HAP-1 (cell line): ENCODE data around the gene MCTS1.

ENCODE experiments used
- DNase-seq, 2 experiments: peaks; one replicate each; pipeline ENCODE4 v3.0.0-alpha.2; 2016 to 2020; ENCODE audit warnings: low spot score in 2 of 2
- H3K27me3 ChIP-seq: fragments of 250-450 bp; sonication (Bioruptor Pico); 2 replicates; pipeline ENCODE4 v1.5.1; 2020; ENCODE audit warnings: low read depth, mild to moderate bottlenecking, moderate library complexity
- H3K36me3 ChIP-seq: fragments of 250-450 bp; sonication (Bioruptor Pico); replicated peaks from 2 replicates; pipeline ENCODE4 v1.5.1; 2020; ENCODE audit warnings: mild to moderate bottlenecking
- H3K4me1 ChIP-seq: fragments of 250-450 bp; sonication (Bioruptor Pico); 2 replicates; pipeline ENCODE4 v1.5.1; 2020; ENCODE audit warnings: mild to moderate bottlenecking
- H3K4me3 ChIP-seq: fragments of 250-450 bp; sonication (Bioruptor Pico); 2 replicates; pipeline ENCODE4 v1.5.1; 2020; ENCODE audit warnings: mild to moderate bottlenecking, moderate library complexity
- H3K9me3 ChIP-seq: fragments of 250-450 bp; sonication (Bioruptor Pico); 2 replicates; pipeline ENCODE4 v1.5.1; 2020; ENCODE audit warnings: mild to moderate bottlenecking, moderate library complexity
- in situ Hi-C: fragments of 300-500 bp; cut with MboI; formaldehyde crosslinking; loops from 3 replicates; pipeline ENCODE4 v1.14.3; 2020; ENCODE audit warnings: low sequenced_read_pairs, inconsistent platforms, mixed read lengths

The MCTS1 gene

GRCh38 chrX:120603707-120604360 lies at the start of gene MCTS1:
TSS of gene MCTS1 (plus strand) at chrX:120604101. CDS start at chrX:120604237, 136 bp downstream.
- peak within 1 kb of the TSS; percentile 71 for H3K4me3 ChIP-seq
- DNase-seq, result peak; percentile 95 to 98
- peaks cover 11% of the 10 kb centered on the region for H3K4me1 ChIP-seq
- H3K27me3 ChIP-seq, result no peaks in the 10 kb centered on the region
- H3K9me3 ChIP-seq, result no peaks in the 10 kb centered on the region
- peaks cover 21% of the 10 kb centered on the region for H3K36me3 ChIP-seq
- in situ Hi-C loops, result loop anchor here (5.0 kb wide), 1 partner anchor 42 kb away; the partner anchor contains the start of gene CUL4B

GRCh38 chrX:120556251-120556650 lies 47.6 kb upstream of the MCTS1 start:
- in situ Hi-C loops, result no loop called here
- no peaks in the 10 kb centered on the region; the same call in 1 of the 2 replicates for H3K4me1 ChIP-seq
- peaks cover 20% of the 10 kb centered on the region for H3K36me3 ChIP-seq
- DNase-seq, result no peak
- H3K4me3 ChIP-seq, result no peak overlapping the region
- H3K9me3 ChIP-seq, result no peaks in the 10 kb centered on the region
- no peaks in the 10 kb centered on the region for H3K27me3 ChIP-seq

- peak overlapping the region; percentile 73 for H3K4me3 ChIP-seq
- H3K36me3 ChIP-seq, result peaks cover 17% of the 10 kb centered on the region
- in situ Hi-C loops, result loop anchor here (5.0 kb wide), 1 partner anchor 42 kb away; the partner anchor contains the start of gene MCTS1
- no peak for DNase-seq
- peaks cover 14% of the 10 kb centered on the region for H3K4me1 ChIP-seq
- H3K27me3 ChIP-seq, result no peaks in the 10 kb centered on the region
- no peaks in the 10 kb centered on the region for H3K9me3 ChIP-seq
Observed at GRCh38 chrX:120559804-120560203, 44.1 kb upstream of the MCTS1 start.

GRCh38 chrX:120560405-120560841 lies 43.5 kb upstream of the MCTS1 start:
- H3K4me1 ChIP-seq, result peaks cover 14% of the 10 kb centered on the region
- in situ Hi-C loops, result loop anchor here (5.0 kb wide), 1 partner anchor 42 kb away; the partner anchor contains the start of gene MCTS1
- DNase-seq, result peak in 1 of 2 experiments; percentile 61
- no peaks in the 10 kb centered on the region for H3K27me3 ChIP-seq
- no peaks in the 10 kb centered on the region for H3K9me3 ChIP-seq
- H3K4me3 ChIP-seq, result peak overlapping the region; percentile 73
- peaks cover 17% of the 10 kb centered on the region for H3K36me3 ChIP-seq

GRCh38 chrX:120560842-120561633 lies 42.9 kb upstream of the MCTS1 start, which contains the start of gene CUL4B:
TSS of gene CUL4B (minus strand) at chrX:120560962. CDS start at chrX:120560638, 324 bp downstream.
- Histone ChIP-seq H3K36me3 (peaks cover 15% of the 10 kb centered on the region), H3K27me3 (no peaks in the 10 kb centered on the region), H3K4me1 (peaks cover 18% of the 10 kb centered on the region), H3K4me3 (peak within 1 kb of the TSS; percentile 73), H3K9me3 (no peaks in the 10 kb centered on the region)
- in situ Hi-C loops, result loop anchor here (5.0 kb wide), 1 partner anchor 41 kb away; the partner anchor contains the start of gene MCTS1
- DNase-seq, result peak; percentile 98

GRCh38 chrX:120561634-120562568 lies 42.0 kb upstream of the MCTS1 start:
- H3K27me3 ChIP-seq, result no peaks in the 10 kb centered on the region
- no peaks in the 10 kb centered on the region for H3K9me3 ChIP-seq
- in situ Hi-C loops, result loop anchor here (5.0 kb wide), 1 partner anchor 40 kb away; the partner anchor contains the start of gene MCTS1
- no peak for DNase-seq
- H3K4me3 ChIP-seq, result peak overlapping the region; percentile 73
- peaks cover 10% of the 10 kb centered on the region for H3K36me3 ChIP-seq
- H3K4me1 ChIP-seq, result peaks cover 18% of the 10 kb centered on the region

- no peaks in the 10 kb centered on the region for H3K27me3 ChIP-seq
- no peak overlapping the region; the same call in 1 of the 2 replicates for H3K4me3 ChIP-seq
- peaks cover 18% of the 10 kb centered on the region for H3K4me1 ChIP-seq
- peak; percentile 34 to 40 for DNase-seq
- H3K36me3 ChIP-seq, result peaks cover 3% of the 10 kb centered on the region
- in situ Hi-C loops, result loop anchor here (5.0 kb wide), 1 partner anchor 40 kb away; the partner anchor contains the start of gene MCTS1
- no peaks in the 10 kb centered on the region for H3K9me3 ChIP-seq
Observed at GRCh38 chrX:120562569-120562926, 41.4 kb upstream of the MCTS1 start.

- no peaks in the 10 kb centered on the region for H3K27me3 ChIP-seq
- no peak for DNase-seq
- no peaks in the 10 kb centered on the region for H3K9me3 ChIP-seq
- no peak overlapping the region for H3K4me3 ChIP-seq
- H3K4me1 ChIP-seq, result peaks cover 18% of the 10 kb centered on the region
- in situ Hi-C loops, result loop anchor here (5.0 kb wide), 1 partner anchor 37 kb away; the partner anchor contains the start of gene MCTS1
- no peaks in the 10 kb centered on the region for H3K36me3 ChIP-seq
Observed at GRCh38 chrX:120564925-120565324, 39.0 kb upstream of the MCTS1 start.

GRCh38 chrX:120566817-120567216 lies 37.1 kb upstream of the MCTS1 start:
- no peak for DNase-seq
- H3K4me1 ChIP-seq, result peaks cover 18% of the 10 kb centered on the region
- H3K36me3 ChIP-seq, result no peaks in the 10 kb centered on the region
- no peaks in the 10 kb centered on the region for H3K9me3 ChIP-seq
- H3K4me3 ChIP-seq, result no peak overlapping the region
- H3K27me3 ChIP-seq, result no peaks in the 10 kb centered on the region
- in situ Hi-C loops, result no loop called here

GRCh38 chrX:120568035-120568434 lies 35.9 kb upstream of the MCTS1 start:
- H3K36me3 ChIP-seq, result no peaks in the 10 kb centered on the region
- in situ Hi-C loops, result no loop called here
- no peaks in the 10 kb centered on the region for H3K9me3 ChIP-seq
- H3K27me3 ChIP-seq, result no peaks in the 10 kb centered on the region
- H3K4me3 ChIP-seq, result no peak overlapping the region
- H3K4me1 ChIP-seq, result peaks cover 8% of the 10 kb centered on the region
- DNase-seq, result no peak

- no peaks in the 10 kb centered on the region for H3K9me3 ChIP-seq
- H3K4me1 ChIP-seq, result peaks cover 4% of the 10 kb centered on the region
- no peak for DNase-seq
- H3K27me3 ChIP-seq, result no peaks in the 10 kb centered on the region
- no peak overlapping the region for H3K4me3 ChIP-seq
- in situ Hi-C loops, result no loop called here
- no peaks in the 10 kb centered on the region for H3K36me3 ChIP-seq
Observed at GRCh38 chrX:120568609-120569008, 35.3 kb upstream of the MCTS1 start.

- Histone ChIP-seq H3K4me3 (no peak overlapping the region), H3K27me3 (no peaks in the 10 kb centered on the region), H3K36me3 (no peaks in the 10 kb centered on the region), H3K4me1 (peaks cover 4% of the 10 kb centered on the region; the same call in 1 of the 2 replicates), H3K9me3 (peaks cover 3% of the 10 kb centered on the region; the same call in 1 of the 2 replicates)
- in situ Hi-C loops, result no loop called here
- no peak for DNase-seq
Observed at GRCh38 chrX:120570011-120570600, 33.8 kb upstream of the MCTS1 start.
